Measurements from ENCODE around the gene GTF2F1. TPM values are rescaled to one million over a fixed set of nuclear protein-coding genes. Genes with fewer than 3 reads are reported as not detected.
A peak's percentile ranks its signal among the peaks of the same experiment; 100 is the strongest.
"Not testable (repeated sequence)": the region's sequence is repeated elsewhere in the genome, so short reads cannot be mapped to it uniquely, and the experiment has no call there.

GTF2F1 gene
- total RNA-seq, 1 donor from 2014 or later, result 52.9 TPM

DNA sequence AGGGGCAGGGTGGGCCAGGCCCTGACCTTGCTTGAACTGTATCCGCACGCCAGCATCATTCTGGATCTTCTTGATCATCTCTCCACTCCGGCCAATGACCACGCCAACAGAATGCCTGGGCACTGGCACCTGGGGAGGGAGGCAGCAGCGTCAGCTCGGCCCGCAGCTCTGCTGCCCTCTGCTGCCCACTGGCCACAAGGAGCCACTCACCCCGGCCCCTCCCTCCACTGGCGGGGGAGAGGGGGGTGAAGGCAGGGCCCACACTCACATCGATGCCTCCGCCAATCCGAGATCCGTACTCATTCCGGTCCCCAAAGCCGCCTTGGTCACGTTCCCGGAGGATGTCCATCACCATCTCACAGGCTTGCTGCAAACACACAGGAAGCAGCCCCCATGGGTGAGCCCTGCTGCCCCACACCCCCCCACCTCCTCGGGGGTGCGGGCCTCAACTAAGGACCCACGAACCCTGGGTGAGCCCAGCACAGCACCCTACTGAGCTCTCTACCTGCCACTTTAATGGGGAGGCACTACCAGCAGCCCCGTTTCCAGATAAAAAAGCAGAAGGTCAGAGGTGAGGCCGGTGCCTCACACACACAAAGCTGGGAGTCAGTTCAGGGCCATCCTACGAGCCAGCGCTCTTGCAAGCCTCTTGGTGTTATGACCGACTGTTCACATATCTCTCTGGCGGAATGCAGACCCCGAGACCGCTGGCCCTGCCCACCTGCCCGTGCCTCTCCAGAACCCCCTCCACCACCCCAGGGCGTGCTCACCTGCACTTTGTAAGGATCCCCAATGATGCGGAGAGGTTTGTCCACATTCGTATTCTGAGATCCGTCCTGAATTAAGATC is 25.0 kb upstream of the GTF2F1 start:
- DNase-seq (ENCODE audit: low spot score), result peak; percentile 50

DNA sequence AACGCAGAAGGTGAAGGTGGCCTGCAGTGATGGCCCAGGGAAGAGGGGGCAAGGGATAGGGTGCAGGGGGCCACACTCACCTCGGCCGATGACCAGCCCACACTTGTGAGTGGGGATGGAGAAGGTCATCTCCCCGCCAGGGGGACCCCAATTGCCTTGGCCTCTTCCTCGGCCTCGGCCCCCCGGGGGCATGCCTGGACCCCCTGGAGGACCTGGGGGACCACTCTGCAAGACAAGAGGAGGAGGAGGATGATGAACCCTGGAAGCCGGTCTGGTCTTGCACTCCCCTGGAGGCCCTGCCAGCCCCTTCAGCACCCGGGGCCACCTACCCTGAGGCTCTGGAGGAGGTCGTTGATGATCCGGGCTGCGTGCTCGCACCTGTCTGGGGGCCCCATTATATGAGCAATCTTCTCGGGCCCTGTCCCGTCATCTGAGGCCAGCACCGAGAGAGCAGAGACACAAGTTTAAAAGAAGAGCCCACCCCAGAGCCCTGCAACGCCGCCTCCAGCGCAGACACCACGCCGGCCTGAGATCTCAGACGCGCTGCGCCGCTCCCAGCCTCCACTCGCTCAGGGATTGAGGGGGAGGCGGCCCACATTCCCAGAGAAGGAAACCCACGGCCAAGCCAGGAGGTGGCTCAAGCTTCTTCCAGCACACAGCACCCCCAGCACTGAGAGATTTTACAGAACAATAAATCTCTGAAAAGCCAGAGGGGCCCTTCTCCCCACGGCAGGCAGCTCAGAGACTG is 23.9 kb upstream of the GTF2F1 start:
- no peak for DNase-seq (ENCODE audit: low spot score)

DNA sequence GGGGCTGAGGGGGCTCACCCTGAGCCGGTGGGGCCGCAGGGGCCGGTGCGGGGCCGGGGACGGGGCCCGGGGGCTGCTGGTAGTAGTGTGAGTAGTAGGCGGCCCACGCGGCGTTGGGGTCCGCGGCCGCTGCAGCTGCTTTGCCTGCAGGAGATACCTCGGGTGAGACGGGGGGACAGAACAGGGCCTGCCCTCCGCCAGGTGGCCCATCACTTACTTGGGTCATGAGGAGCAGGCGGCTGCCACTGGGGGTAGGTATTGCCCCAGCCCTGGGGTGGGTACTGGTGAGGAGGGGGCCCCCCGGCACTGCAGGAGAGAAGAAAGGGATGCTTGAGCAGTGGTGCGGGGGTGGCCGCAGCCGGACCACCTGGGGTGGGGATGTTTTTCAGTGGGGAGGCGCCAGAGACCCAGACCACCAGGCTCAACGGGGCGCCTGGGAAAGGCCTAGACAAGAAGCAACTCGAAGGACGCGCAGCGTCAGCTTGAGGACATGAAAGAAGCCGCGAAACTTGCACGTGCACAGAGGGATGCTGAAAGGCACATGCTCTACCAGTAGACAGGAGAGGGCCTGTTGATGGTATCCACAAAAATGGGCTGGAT is 22.7 kb upstream of the GTF2F1 start:
- no peak for DNase-seq (ENCODE audit: low spot score)

DNA sequence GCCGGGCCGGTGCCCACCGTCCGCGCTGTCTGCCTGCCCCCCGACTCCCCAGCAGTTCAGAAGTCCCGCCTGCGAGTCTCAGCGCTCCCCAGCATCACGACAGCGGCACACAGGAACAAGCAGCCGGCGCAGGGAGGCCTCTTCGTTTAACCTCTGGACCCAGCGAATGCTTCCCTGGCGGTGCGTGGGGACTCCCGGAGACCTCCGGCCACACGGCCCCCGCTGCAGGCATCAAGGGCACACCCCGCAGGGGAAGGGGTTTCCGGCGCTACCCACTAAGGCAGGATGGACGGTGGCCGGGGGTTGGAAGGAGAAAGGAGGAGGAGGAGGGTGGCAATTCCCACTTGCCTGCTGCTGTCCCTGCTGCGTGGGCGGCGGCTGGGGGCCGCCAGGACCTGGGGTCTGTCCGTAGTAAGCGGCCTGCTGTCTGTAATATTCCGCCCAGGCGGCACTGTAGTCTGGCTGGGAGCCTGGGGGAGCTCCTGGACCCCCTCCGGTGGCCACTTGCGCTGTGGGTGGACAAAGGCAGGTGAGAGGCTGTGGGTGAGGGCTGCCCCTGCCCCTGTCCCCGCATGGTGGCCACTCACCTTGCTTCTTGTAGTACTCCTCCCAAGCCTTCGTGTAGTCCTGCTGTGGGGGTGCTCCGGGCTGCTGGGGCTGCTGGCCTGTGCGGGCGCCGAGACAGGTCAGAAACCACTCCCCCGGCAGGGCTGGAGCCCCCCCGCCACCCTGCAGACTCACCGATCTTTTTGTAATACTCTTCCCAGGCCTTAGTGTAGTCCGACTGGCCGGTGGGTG is 22.0 kb upstream of the GTF2F1 start:
- DNase-seq (ENCODE audit: low spot score), result no peak

DNA sequence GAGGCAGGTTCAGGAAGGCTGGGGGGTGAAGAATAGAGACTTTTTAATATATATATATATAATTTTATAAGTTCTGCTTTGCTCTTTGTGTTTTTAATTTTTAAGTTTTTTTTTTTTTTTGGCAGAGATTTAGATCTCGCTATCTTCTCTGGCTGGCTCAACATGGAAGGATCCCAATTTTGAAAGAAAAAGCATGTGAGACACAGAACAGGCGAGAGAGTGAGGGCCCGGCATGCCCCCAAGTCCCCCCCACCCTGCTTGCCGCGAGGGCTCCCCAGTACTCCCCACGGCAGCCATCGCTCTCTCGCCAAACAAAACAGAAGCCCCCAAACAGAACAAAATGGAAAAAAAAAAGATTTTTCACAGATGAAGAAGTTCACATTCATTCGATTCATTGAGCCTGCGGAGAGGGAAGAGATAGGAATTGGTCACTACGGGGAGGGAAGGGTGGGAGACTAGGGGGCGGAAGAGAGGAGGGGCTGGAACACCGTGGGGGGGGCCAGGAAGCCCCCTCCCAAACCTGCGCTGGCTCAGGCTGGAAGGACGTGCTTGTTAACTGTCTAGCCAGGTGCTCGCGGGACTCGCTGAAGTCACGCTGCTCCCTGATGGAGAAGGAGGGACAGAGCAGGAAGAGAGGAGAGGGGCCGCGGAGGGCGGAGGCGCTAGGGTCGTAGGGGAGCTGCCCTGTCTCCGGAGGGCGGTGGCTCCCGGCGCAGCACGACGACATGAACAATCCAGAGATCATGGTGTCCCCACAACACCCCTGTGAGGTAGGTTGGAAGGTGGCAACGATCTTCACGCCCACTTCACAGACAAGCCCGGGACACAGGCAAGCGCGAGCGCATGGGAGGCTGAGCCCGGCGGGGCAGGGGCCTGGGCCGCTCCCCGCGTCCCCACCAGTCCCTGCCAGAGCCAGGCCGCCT is 21.0 kb upstream of the GTF2F1 start:
- DNase-seq (ENCODE audit: low spot score), result no peak

DNA sequence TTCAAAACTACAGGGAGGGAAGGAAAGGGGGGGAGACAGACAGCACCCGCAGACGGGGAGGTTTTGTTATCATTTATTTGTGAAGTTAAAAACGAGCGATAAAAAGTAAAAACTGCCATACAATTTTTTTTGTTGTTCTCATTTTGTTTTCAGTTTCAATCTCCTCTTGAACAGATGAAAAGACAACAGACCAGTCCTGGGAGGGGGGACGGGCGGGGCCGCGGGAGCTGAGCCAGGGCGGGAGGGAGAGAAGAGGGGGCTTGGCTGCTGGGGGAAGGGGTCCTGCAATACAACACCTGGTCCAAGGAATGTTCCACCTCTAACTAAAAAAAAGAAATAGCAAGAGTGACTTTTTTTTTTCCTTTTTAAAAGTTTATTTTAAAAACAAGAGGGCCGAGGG is 20.3 kb upstream of the GTF2F1 start:
- no peak for DNase-seq (ENCODE audit: low spot score)

DNA sequence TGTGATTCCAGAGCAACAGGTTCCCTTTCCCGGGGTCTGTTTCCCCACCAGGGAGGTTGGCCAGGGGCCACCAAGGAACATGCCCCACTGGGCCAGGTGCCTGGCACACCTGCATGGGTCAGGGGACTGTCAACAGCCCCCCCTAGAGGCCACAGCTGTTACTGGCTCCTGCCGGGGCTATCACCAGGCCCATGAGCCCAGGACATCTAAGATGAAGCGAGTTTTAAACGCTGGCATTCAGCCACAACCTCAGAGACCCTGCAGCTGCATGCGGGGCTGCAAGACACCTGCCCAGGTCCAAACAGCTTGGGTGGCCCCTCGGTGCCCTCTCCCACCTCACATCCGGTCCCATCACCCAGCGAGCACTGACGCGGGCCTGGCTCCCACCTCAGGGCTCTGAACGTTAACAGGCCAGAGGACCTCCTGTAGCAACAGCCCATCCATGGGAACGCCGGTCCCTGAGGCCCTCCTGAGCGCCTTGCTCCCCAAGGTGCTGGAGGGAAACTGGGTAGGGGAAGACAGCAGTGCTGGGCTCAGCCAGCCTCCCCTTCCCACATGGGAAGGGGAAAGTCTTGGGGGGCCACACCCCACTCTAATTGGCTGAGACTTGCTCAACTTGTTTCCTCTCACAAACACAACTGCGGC is 19.6 kb upstream of the GTF2F1 start:
- DNase-seq (ENCODE audit: low spot score), result no peak

DNA sequence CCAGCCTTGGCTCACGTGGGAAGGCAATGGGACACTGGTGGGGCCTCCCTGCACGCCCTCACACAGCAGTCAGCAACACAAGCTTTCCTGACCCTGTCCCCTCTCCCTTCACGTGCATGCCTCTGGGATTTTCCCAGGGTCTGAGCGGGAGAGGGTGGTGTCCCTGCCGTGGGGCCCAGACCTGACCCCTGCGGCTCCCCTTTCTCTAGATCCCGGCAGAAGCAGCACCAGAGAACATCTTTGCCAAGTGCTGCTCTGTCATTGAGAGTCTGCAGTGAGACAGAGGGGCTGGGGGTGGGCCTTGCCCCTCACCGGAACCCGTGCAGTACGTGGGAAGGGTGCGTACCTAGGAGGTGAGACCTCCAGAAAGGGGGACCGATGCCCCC is 19.1 kb upstream of the GTF2F1 start:
- DNase-seq (ENCODE audit: low spot score), result no peak

DNA sequence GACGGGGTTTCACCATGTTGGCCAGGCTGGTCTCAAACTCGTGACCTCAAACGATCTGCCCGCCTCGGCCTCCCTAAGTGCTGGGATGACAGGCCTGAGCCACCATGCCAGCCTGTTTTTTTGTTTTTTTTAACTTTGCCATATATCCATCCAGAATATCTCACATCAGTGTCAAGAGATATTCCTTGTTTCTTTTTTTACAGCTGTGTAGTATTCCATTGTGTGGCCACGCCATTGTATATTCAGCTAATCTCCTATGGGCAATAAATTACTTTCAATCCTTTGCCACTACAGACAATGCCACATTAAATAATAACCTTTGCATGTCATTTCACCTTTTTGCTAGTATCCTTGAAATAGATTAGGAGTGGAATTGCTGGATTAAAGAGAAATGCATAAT is 16.4 kb upstream of the GTF2F1 start:
- no peak for DNase-seq (ENCODE audit: low spot score)

DNA sequence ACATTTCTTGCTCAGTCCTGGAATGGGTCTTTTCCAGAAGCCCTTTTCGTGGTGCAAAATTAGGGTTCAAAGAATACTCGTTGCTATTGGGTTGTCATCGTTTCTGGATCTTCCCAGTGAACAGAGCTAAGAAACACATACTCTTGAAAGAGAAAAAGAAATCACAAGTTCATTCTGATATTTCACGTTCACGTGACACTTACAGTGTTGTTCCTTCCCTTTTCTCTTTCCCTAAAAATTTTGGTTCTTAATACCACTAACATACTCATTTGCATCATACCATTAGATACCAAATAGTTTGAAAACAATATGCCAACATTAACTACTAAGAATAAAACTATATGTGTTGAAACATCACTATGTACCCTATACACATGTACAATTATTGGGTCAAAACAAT is 13.4 kb upstream of the GTF2F1 start:
- no peak for DNase-seq (ENCODE audit: low spot score)

DNA sequence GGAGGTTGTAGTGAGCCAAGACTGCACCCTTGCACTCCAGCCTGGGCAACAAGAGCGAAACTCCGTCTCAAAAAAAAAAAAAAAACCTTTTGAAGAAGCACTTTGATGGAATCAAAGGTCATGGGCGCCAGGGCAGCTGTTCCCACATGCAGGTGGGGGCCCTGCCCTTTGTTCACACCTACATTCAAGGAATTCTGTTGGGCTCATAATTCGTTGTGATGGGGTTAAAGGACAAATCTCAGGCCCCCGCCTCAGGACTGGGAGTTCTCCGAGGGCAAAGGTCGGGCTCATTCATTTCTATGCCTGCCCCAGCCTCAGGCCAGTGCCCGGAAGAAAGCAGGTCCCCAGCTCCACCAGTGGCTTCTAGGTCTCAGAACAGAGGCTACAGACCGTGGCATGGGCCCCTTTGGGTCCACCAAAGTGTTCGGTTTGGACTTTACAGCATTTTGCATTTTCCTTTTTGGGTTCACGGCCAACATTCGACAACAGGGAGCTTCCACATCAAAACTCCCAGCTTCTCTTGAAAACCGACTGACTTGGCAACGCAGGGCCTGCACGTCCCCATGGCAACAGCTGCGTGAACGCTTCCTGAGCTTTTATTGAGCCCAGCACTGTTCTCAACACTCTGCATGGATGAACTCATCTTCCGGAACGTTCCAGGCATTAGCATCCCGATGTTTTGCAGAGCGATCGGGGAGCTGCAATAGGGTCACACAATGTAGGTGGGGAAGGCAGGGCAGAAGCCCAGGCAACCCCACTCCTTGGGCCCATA is 10.1 kb upstream of the GTF2F1 start:
- DNase-seq (ENCODE audit: low spot score), result no peak

DNA sequence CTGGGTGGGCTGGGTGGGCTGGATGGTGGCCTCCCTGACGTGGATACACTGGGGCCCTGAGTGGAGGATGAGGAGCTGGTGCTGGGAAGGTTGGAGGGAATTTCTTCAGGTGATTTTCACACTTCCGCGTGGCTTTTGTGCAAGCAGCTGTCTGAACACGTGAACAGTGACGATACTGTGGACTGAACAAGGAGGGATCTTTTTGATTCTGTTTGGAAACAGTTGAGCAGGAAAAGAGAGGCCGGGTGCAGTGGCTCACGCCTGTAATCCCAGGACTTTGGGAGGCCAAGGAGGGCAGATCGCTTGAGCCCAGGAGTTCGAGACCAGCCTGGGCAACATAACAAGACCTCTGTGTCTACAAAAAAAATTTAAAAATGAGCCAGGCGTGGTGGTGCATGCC is 9.1 kb upstream of the GTF2F1 start:
- DNase-seq (ENCODE audit: low spot score), result no peak

DNA sequence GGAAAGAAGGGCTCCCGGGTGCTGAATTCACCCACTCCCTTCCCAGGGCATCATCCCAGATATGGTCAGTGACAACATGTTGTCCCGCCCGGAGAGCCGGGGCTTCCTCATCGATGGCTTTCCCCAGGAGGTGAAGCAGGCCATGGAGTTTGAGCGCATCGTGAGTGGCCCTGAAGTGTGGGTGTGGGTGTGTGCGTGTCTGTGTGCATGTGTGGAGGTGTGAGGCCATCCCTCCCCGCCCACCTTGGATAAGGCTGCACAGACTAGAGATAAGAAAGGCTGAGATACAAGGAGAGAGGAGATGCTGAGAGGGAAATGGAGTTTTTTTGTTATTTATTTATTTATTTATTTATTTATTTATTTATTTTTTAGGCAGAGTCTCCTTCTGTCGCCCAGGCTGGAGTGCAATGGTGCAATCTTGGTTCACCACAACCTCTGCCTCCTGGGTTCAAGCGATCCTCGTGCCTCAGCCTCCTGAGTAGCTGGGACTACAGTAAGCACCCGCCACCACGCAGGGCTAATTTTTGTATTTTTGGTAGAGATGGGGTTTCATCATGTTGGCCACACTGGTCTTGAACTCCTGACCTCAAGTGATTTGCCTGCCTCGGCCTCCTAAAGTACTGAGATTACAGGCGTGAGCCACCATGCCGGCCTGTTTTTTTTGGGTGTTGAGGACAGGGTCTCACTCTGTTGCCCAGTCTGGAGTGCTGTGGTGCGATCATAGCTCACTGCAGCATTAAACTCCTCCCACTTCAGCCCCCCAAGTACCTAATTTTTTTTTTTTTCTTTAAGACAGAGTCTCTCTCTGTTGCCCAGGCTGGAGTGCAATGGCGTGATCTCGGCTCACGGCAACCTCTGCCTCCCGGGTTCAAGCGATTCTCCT is 7.3 kb upstream of the GTF2F1 start:
- not testable (repeated sequence) for DNase-seq (ENCODE audit: low spot score)

DNA sequence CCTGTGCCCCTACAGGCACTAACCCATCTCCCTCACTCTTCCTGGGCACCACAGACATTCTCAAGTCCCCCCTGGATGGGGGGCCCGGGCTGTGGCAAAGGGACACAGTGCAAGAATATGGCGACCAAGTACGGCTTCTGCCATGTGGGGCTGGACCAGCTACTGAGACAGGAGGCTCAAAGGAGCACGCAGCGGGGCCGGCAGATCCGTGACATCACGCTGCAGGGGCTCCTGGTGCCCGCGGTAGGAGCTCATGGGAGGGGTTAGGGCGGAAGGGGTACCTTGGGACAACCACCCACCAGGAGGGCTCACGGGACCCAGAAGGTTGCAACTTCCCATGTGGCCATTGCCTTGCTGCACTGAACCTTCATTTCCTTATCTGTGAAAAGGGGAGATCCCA is 3.3 kb upstream of the GTF2F1 start:
- no peak for DNase-seq (ENCODE audit: low spot score)

DNA sequence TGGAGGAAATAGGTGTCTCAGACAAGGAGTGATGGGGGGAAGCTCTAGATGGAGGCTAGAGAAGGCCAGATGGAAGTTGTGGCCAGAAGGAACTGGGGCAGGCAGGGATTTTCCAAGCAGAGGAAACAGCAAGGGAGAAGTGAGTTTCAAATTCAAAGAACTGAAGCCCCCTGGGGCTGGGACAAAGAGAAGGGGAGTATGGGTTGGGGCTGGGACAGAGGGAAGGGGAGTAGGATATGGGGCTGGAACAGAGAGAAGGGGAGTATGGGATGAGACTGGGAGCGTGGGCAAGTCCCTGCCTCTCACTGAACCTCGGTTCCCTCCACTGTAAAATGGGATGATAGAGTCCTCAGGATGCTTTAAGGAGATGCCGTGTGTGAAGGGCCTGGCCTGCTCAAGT is 1.9 kb upstream of the GTF2F1 start:
- no peak for DNase-seq (ENCODE audit: low spot score)

DNA sequence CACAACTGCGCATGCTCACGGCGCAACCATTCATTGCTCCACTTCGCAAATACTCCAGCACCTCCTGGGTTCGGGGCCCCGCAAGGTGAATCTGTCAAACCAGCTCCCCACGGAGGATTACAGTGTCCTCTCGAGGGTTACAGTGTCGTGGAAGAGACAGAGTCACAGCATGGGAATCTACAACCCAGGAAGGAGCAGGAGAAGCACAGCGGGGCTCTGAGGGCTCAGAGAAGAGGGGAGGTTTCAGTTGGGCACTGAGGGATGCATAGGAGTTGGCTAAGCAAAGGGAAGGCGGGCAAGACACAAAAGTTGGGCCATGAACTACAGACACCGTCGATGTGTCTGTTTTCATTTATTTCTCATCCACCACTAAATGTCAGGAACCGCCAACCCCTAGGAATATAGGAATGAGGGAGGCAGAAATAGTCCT is 1.0 kb upstream of the GTF2F1 start:
- DNase-seq (ENCODE audit: low spot score), result no peak

DNA sequence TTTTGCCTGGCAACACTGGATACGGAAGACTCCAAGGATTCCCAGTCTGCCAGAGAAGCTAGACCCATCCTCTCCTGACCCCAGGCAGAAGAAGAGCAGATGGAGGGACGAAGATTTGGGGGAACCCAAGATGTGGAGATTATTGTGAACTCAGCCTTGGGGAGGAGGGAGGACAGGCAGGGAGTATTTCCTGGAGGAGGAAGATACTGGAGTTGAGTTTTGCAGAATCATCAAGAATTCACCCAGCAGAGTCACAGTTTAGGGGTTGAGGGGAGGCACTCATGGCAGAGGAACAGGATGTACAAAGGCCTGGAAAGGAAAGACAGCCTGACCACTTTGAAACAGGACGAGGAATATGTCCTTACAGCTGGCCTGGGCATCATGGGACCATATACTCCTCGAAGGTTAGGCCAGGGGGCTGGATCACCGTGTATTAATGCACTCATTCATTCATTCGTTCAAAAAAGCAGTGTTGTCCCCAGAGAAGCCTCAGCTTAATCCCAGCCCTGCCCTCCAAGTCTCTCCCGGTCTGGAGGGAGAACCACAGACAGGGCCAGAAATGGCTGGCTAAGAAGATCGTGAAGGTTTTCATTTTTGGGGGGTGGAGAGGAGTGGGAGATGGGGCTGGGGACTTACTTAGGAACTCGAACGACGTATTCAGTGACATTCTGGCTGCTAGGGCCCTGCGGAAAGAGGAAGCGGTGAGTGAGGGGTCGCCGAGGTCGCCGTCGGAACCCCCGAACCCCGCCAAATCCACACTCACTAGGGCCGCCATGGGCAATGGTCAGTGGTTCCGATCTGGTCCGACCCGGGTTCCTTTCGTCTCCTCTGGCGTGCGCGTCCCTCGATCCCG is 517 bp downstream of the GTF2F1 start:
- no peak for DNase-seq (ENCODE audit: low spot score)

DNA sequence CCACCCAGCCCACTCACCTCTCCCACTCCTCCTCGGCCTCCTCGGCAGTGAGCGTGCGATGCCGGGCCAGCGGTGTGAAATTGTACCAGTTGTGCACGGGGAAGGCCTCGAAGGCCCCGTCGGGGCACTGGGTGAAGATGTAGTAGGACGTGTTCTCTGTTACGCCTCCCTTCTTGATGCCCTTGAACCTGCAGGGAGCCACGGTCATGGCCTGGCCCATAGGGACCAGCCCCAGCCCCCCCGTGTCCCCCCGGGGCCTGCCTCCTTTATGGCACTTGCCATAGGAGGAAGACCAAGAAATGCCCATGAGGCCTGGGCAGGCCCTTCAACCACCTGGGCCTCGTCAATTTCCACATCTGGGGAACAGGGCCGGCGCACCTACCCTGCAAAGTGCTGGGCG is 5.6 kb downstream of the GTF2F1 start:
- DNase-seq (ENCODE audit: low spot score), result no peak
